Activated CD4-positive, CD25-positive, alpha-beta regulatory T cell treated with anti-CD3 and anti-CD28 coated beads, Interleukin-2, amount 50 U/mL, for 16 hours (primary cell): Measurements from ENCODE around the gene GRM3.

Experiments used
- DNase-seq: peaks from one replicate; pipeline ENCODE4 v3.0.0-alpha.2; 2020; ENCODE audit warnings: low read depth, low spot score

GRM3 gene

GRCh38 chr7:86900886-86901285 lies 257.2 kb downstream of the GRM3 start:
- no peak for DNase-seq

GRCh38 chr7:86904949-86905834 lies 261.5 kb downstream of the GRM3 start:
- DNase-seq: no peak

DNA sequence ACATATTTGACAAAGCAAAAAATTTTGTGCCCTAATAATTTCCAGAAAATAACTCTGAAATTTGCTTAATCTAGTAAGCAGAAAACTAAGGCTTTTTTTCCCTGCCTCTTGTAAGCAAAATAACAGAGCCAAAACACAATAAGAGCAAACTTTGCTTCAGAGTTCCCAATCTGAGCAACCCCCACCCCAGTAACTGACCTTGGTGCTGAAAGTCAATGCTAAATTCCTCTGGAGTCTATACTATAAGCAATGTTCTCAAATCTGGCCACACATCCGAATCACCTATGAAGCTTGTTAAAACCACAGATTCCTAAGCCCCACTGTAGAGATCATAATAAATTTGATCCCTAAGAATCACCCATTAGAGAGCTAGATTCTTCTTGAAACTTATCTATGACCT lies 265.2 kb downstream of the GRM3 start:
- DNase-seq: no peak

GRCh38 chr7:86911659-86912058 lies 267.9 kb downstream of the GRM3 start:
- no peak for DNase-seq

DNA sequence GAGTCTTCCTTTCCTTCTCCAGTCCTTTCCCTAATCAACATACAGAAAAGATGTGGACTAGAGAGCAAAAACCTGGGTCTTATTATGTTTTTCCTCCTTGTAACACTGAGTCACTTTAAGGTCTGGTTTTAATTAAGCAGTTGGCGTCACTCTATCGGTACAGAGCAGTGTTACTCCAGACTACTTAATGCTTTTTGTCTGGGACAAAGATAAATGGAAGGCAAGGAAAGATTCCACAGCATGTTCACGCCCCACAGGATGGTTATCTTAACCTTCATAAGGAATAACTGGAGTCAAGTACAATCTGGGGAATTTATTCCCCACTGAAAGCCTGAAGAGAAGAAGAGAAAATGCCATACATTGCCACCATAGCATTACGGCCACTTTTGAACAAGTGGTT lies 270.0 kb downstream of the GRM3 start:
- DNase-seq: no peak
